Bronchial epithelial cell (primary cell): ENCODE results near the gene FSIP1. TPM values are rescaled to one million over a fixed set of nuclear protein-coding genes. Genes with fewer than 3 reads are reported as not detected.

Source experiments
- DNase-seq: peaks from one replicate; pipeline ENCODE4 v3.0.0-alpha.2; 2010; ENCODE audit warnings: low read depth
- FAIRE-seq: peaks from 2 replicates; lab custom pipeline; 2011; peaks lifted over from hg19 to GRCh38; lab: Jason Lieb, UNC
- H3K27me3 ChIP-seq: 2 replicates; pipeline ENCODE4 v1.5.1; 2011; ENCODE audit warnings: low read length; ENCODE audit not compliant: control insufficient read depth, insufficient read depth
- H3K36me3 ChIP-seq: 2 replicates; pipeline ENCODE4 v1.5.1; 2011; ENCODE audit warnings: low read length; ENCODE audit not compliant: control insufficient read depth, insufficient read depth
- H3K4me3 ChIP-seq: 2 replicates; pipeline ENCODE4 v1.5.1; 2011; ENCODE audit warnings: mild to moderate bottlenecking, low read depth, low read length, control low read depth
- total RNA-seq: library from RNA; depleted of rRNA; stranded (reverse); fragments of >200 nt; gene quantifications from 2 replicates; pipeline ENCODE4 v1.2.1, GENCODE V29; 2014
- TF ChIP-seq, protein P1 (sequence below): IDR thresholded peaks from 2 replicates; pipeline ENCODE4 v1.5.1; 2011; ENCODE audit warnings: mild to moderate bottlenecking, moderate library complexity, low read length, control low read depth, inconsistent platforms; ENCODE audit not compliant: insufficient read depth, severe bottlenecking

FSIP1 gene
- total RNA-seq, 1 donor from 2014 or later: 9.5 TPM

- FAIRE-seq: no peak
Observed at GRCh38 chr15:39774688-39775267, 7.9 kb downstream of the FSIP1 start.

GRCh38 chr15:39770748-39771689 is 11.6 kb downstream of the FSIP1 start:
- TF ChIP-seq, protein P1, sequence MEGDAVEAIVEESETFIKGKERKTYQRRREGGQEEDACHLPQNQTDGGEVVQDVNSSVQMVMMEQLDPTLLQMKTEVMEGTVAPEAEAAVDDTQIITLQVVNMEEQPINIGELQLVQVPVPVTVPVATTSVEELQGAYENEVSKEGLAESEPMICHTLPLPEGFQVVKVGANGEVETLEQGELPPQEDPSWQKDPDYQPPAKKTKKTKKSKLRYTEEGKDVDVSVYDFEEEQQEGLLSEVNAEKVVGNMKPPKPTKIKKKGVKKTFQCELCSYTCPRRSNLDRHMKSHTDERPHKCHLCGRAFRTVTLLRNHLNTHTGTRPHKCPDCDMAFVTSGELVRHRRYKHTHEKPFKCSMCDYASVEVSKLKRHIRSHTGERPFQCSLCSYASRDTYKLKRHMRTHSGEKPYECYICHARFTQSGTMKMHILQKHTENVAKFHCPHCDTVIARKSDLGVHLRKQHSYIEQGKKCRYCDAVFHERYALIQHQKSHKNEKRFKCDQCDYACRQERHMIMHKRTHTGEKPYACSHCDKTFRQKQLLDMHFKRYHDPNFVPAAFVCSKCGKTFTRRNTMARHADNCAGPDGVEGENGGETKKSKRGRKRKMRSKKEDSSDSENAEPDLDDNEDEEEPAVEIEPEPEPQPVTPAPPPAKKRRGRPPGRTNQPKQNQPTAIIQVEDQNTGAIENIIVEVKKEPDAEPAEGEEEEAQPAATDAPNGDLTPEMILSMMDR: no peak
- Histone ChIP-seq H3K36me3 (no peaks in the 10 kb centered on the region), H3K27me3 (no peaks in the 10 kb centered on the region), H3K4me3 (no peak overlapping the region)
- DNase-seq: no peak
- no peak for FAIRE-seq

More at GRCh38 chr15:39774688-39775267, 7.9 kb downstream of the FSIP1 start:
- Histone ChIP-seq H3K27me3 (no peaks in the 10 kb centered on the region), H3K36me3 (no peaks in the 10 kb centered on the region), H3K4me3 (no peak overlapping the region)
- DNase-seq: no peak
- TF ChIP-seq, protein P1: no peak

GRCh38 chr15:39767921-39768320 is 14.7 kb downstream of the FSIP1 start:
- Histone ChIP-seq H3K36me3 (no peaks in the 10 kb centered on the region), H3K4me3 (no peak overlapping the region), H3K27me3 (no peaks in the 10 kb centered on the region)
- DNase-seq: no peak
- TF ChIP-seq, protein P1: no peak
- no peak for FAIRE-seq

GRCh38 chr15:39761006-39761405 is 21.6 kb downstream of the FSIP1 start:
- TF ChIP-seq, protein P1: no peak
- Histone ChIP-seq H3K4me3 (no peak overlapping the region), H3K36me3 (no peaks in the 10 kb centered on the region), H3K27me3 (no peaks in the 10 kb centered on the region)
- FAIRE-seq: no peak
- no peak for DNase-seq

DNA sequence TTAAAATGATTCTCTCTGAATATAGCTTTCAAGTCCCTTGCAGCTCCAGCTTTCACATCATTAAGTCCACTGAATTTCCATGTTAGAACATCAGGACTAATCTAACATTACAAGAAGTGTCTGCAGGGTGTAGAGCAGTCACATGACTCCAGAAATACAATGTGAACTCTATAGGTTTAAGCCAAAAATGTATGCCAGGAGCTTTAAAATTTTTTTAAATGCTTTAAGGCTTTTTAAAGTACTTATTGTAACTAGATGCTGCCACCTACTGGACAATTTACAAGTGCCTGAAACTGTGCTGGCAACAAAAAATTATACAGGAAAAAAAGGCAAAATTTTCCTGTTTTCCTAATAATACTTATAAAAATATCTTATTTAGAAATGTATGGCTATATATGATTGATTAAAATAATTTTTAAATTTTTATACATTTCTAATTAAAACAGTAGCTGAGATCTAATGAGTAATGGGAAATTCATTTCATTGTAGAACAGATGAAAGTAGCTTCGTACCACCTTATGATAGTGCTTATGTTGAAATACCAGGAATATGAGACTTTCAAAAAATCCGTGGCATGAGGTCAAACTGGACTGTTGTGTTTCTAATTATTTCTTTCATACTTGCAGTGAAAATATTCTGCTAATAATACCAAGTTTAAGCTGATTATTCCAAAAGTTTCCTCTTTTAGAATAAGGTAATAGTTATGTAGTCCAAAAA is 25.7 kb downstream of the FSIP1 start:
- DNase-seq: peak; percentile 65
- H3K4me3 ChIP-seq: no peak overlapping the region
- no peaks in the 10 kb centered on the region for H3K36me3 ChIP-seq
- no peak for FAIRE-seq
- TF ChIP-seq, protein P1: peak; percentile 45
- H3K27me3 ChIP-seq: no peaks in the 10 kb centered on the region
